GM18505 (cell line): ENCODE results near the gene SETD1B.
"Not testable (repeated sequence)": the region's sequence is repeated elsewhere in the genome, so short reads cannot be mapped to it uniquely, and the experiment has no call there.

Experiments
- ATAC-seq: cut with Tn5 transposase; IDR thresholded peaks from one replicate; pipeline ENCODE4 v1.9.1; 2021; ENCODE audit not compliant: unreplicated experiment
- POLR2A ChIP-seq: IDR thresholded peaks from 4 replicates; pipeline ENCODE4 v1.6.1; 2011; ENCODE audit warnings: borderline replicate concordance; ENCODE audit not compliant: insufficient read depth, insufficient read length; ENCODE audit errors: extremely low read depth

Gene SETD1B

GRCh38 chr12:121838126-121838525 is 34.3 kb downstream of the SETD1B start:
- no peak for TF ChIP-seq POLR2A
- no peak for ATAC-seq

- TF ChIP-seq POLR2A: peak; percentile 68
- ATAC-seq: peak; percentile 85
Observed at GRCh38 chr12:121839106-121839992, 35.5 kb downstream of the SETD1B start.

GRCh38 chr12:121839993-121840761 is 36.4 kb downstream of the SETD1B start:
- ATAC-seq: no peak
- TF ChIP-seq POLR2A: no peak

GRCh38 chr12:121843236-121843982 is 39.6 kb downstream of the SETD1B start:
- no peak for ATAC-seq
- TF ChIP-seq POLR2A: no peak

GRCh38 chr12:121845701-121846100 is 41.9 kb downstream of the SETD1B start:
- ATAC-seq: no peak

GRCh38 chr12:121849211-121849610 is 45.4 kb downstream of the SETD1B start:
- no peak for ATAC-seq
- no peak for TF ChIP-seq POLR2A

More at GRCh38 chr12:121845701-121846100, 41.9 kb downstream of the SETD1B start:
- TF ChIP-seq POLR2A: no peak

- no peak for ATAC-seq
- TF ChIP-seq POLR2A: no peak
Observed at GRCh38 chr12:121849665-121850064, 45.9 kb downstream of the SETD1B start.

GRCh38 chr12:121852392-121852791 is 48.6 kb downstream of the SETD1B start:
- not testable (repeated sequence) for ATAC-seq

- TF ChIP-seq POLR2A: no peak
- ATAC-seq: no peak
Observed at GRCh38 chr12:121857322-121858246, 53.8 kb downstream of the SETD1B start.

- no peak for ATAC-seq
- TF ChIP-seq POLR2A: no peak
Observed at GRCh38 chr12:121858318-121858661, 54.5 kb downstream of the SETD1B start.

GRCh38 chr12:121858662-121859572 is 55.1 kb downstream of the SETD1B start, which contains the start of gene HPD:
Gene HPD, minus strand, starts transcription at chr12:121858859. Its CDS starts 36 bp downstream, at chr12:121858823.
- TF ChIP-seq POLR2A: no peak
- ATAC-seq: no peak
